Activated T-helper 1 cell treated with Interleukin-2 at 50 U/mL for 16 hours (primary cell): ENCODE measurements around the gene OR2T33.
"Not testable (repeated sequence)": the region's sequence is repeated elsewhere in the genome, so short reads cannot be mapped to it uniquely, and the experiment has no call there.

Experiments
- DNase-seq: peaks from one replicate; pipeline ENCODE4 v3.0.0-alpha.2; 2020; ENCODE audit warnings: low read depth

The OR2T33 gene, protein sequence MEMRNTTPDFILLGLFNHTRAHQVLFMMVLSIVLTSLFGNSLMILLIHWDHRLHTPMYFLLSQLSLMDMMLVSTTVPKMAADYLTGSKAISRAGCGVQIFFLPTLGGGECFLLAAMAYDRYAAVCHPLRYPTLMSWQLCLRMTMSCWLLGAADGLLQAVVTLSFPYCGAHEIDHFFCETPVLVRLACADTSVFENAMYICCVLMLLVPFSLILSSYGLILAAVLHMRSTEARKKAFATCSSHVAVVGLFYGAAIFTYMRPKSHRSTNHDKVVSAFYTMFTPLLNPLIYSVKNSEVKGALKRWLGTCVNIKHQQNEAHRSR

DNA sequence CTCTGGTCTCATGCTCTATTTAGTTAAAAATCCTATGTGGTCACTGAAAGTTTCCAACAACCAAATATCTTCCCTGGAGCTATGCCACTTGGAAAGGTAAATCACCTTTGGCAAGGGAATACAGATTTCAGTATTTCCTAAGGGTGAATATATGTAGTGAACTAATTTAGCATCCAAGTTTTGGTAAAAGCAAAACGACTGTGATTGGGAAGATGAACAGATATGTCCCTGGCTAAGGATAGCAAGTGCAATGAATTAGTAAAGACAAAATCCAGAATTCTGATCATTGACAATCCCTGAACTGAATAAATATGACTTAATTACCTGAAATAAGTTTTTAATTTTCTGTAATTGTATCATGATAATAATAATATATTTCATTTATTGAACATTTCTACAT lies at the start of gene OR2T33:
Gene OR2T33 (minus strand): TSS at position 101 of the 400 bp plus-strand sequence. CDS start 4,162 bp downstream, outside the sequence.
- DNase-seq = no peak

GRCh38 chr1:248324468-248324867 lies 46.7 kb upstream of the OR2T33 start, which contains the start of gene OR2M7:
Gene OR2M7 (minus strand): TSS chr1:248324568. CDS start chr1:248324568, 0 bp downstream.
- no peak for DNase-seq

DNA sequence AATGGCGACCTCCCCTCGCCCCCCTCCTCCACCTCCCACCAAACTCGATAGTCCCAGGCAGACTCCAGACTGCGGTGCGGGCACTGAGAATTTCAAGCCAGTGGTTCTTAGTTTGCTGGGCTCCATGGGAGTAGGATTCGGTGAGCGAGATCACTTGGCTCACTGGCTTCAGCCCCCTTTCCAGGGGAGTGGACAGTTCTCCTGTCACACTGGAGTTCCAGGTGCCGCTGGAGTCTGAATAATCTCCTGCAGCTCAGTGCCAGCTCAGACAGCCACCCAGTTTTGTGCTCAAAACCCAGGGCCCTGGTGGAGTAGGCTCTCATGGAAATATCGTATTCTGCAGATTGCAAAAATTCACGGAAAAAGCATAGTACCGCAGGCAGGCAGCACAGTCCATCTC lies 39.0 kb upstream of the OR2T33 start:
- no peak for DNase-seq

GRCh38 chr1:248306740-248307139 lies 29.0 kb upstream of the OR2T33 start:
- not testable (repeated sequence) for DNase-seq

DNA sequence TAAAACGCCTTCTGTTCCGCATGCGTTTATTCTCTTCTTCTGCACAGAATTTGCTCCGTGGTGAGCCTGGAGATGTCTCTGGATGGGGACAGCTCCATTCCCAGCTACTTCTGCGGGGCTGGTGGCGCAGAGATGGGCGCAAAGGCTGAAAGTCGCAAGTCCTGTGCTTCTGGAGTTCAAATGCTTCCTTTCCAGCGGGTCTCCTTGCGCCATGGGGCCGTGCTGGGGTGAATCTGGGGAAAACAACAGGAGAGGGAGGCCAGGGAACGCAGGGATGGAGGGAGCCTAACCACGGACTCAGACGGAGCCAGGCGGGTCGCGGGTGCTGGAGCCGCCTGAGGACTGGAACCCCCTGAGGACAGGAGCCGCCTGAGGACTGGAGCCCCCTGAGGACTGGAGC lies 28.3 kb upstream of the OR2T33 start:
- DNase-seq = no peak

DNA sequence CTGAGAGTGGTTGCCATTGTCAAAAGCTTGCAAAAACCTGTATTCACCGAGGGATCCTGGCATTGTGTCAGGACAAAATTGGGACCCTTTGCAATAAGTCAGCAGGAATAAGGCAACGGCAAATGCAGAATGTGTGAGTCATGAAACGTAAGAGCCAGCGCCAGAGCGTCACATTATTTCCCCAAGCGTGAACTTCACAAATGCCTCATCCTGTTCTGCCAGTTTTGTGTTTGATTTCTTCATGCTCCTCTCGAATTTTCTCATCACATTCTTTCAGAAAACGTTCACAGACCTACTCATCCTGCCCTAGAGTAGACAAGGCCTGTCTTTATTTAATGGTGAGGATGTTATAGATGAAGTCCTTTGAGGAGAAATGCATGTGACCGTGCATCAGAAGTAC lies 27.9 kb upstream of the OR2T33 start:
- not testable (repeated sequence) for DNase-seq

DNA sequence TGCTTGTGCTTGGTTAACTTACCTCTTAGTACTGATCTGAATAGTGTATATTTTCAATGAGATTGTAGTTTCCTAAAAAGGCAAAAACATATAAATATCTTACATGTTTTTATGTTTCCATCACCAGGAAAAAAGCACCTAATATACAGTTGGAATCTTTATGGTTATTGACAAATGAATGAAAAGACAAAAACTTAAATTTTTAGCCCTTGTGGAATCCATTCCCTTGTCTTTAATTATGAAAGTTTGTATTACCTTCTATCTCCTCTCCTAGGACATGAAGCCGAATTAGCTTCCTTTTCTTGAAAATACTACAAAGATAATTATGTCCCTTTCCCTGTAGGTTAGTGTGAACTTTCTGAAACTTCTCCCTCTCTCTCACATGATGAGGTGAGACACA lies 25.5 kb upstream of the OR2T33 start, which contains the start of gene OR2T12:
Gene OR2T12 (minus strand): TSS at position 101 of the 400 bp plus-strand sequence. CDS start 7,846 bp downstream, outside the sequence.
- DNase-seq = no peak

GRCh38 chr1:248288391-248288790 lies 10.6 kb upstream of the OR2T33 start:
- no peak for DNase-seq

GRCh38 chr1:248273225-248273624 lies 4.6 kb downstream of the OR2T33 start:
- DNase-seq = not testable (repeated sequence)

GRCh38 chr1:248268178-248268577 lies 9.6 kb downstream of the OR2T33 start:
- DNase-seq = no peak

GRCh38 chr1:248259309-248259708 lies 18.5 kb downstream of the OR2T33 start:
- DNase-seq = not testable (repeated sequence)

DNA sequence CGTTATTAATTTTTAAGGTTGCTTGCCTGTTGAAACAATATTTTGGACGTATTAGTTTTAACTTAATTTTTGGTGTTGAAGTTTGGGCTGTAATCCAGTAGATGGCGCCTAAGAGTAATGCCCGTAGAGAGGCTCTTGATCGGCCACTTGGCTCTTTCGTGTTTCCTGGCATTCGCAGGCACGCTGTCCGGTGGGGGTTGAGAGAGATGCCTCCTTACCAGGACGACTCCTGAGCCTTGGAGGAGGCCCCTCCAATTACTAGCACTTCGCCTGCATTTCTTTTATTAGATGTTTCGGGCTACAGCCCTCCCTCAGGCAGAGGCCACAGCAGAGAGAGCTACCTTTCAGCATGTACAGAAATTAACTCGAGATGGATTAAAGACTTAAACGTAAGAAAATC lies 34.6 kb downstream of the OR2T33 start:
- DNase-seq = no peak

DNA sequence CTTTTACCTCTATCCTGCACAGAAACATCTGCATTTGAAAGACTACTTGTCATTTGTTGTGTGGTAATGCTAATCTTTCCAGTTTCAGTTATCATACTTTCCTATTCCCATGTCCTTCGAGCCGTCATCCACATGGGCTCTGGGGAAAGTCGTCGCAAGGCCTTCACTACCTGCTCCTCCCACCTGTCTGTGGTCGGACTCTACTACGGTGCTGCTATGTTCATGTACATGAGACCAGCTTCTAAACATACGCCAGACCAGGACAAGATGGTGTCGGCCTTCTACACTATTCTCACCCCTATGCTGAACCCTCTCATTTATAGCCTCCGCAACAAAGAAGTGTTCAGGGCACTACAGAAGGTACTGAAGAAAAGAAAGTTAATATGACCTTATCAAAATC lies 38.3 kb downstream of the OR2T33 start:
- DNase-seq = no peak

DNA sequence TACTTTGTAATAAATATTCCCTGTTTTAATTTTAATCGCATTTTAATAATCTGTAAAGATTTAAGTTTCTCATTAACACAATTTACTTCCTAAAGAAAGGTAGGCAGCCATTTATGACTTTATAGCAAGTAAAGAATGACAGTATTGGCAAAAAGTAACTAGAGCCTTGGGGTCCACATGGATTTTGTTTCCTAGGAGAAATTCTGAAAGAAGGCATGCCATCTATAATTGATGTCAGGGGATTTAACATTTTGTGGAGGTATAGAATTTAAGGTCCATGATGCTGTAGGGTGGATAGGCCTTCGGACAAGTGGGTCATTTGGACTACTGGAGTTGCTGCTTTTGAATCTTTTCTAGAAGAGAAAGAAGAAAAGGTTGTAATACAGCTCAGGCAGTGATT lies 46.7 kb downstream of the OR2T33 start, which contains the start of gene OR2M4:
Gene OR2M4 (plus strand): TSS at position 301 of the 400 bp plus-strand sequence. CDS start 7,512 bp downstream, outside the sequence.
- no peak for DNase-seq

DNA sequence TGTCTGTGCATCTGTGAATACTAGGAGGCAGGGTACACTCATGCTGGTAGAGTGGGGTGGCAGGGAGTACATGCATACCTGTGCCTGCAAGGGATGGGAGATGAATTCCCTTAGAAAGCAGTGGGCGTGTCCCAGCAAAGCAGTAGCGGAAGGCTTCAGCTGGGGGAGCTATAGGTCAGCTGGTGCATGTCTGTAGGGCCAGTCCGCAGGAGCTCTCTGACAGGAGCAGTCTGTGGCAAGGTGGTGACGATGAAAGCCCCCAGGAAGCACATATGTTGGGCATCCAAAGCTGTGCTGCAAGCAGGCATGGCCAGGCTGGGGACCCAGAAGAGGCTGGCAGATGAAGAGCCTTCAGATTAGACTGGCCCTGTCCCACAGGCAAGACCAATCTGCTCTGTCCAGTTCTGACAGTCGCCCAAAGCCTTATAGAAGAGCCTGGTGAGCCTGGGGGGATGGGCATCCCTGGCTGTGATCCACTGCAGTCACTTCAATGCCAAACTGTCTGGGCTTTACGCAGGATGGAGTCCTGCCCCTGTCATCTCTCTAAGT lies 48.3 kb downstream of the OR2T33 start:
- DNase-seq = no peak

- DNase-seq = no peak
Measured at GRCh38 chr1:248225537-248225936, 52.2 kb downstream of the OR2T33 start.
